OCI-LY3 (cell line): ENCODE measurements around the gene IL2RA.

ENCODE experiments used
- H2AFZ ChIP-seq: fragments of 200-600, 300-600 bp; shearing (Covaris generic); 2 replicates; pipeline ENCODE4 v1.6.0; 2014; ENCODE audit warnings: antibody characterized with exemption, low read depth, low read length
- H3K27ac ChIP-seq: fragments of 200-600, 300-600 bp; sonication (generic); 2 replicates; pipeline ENCODE4 v1.5.1; 2014; ENCODE audit warnings: mild to moderate bottlenecking, low read length, moderate library complexity, mixed read lengths
- H3K27me3 ChIP-seq: fragments of 200-600, 300-600 bp; sonication (generic); 2 replicates; pipeline ENCODE4 v1.6.1; 2014; ENCODE audit warnings: low read depth, low read length, mixed read lengths
- H3K36me3 ChIP-seq: fragments of 200-600, 300-600 bp; sonication (generic); replicated peaks from 2 replicates; pipeline ENCODE3; 2014; ENCODE audit warnings: low read depth, low read length, mixed read lengths
- H3K4me1 ChIP-seq: fragments of 300-600, 200-600 bp; sonication (generic); 2 replicates; pipeline ENCODE4 v1.6.1; 2014; ENCODE audit warnings: low read length, mixed read lengths
- H3K4me2 ChIP-seq: fragments of 200-600, 300-600 bp; sonication (generic); 2 replicates; pipeline ENCODE4 v1.6.1; 2014; ENCODE audit warnings: low read length, mixed read lengths
- H3K4me3 ChIP-seq: fragments of 300-600, 200-600 bp; sonication (generic); 2 replicates; pipeline ENCODE4 v1.5.1; 2014; ENCODE audit warnings: antibody characterized with exemption, mild to moderate bottlenecking, low read length, moderate library complexity
- H3K79me2 ChIP-seq: fragments of 300-600, 200-600 bp; shearing (Covaris generic); 2 replicates; pipeline ENCODE4 v1.6.1; 2014; ENCODE audit warnings: mild to moderate bottlenecking, low read length, mixed read lengths
- H3K9ac ChIP-seq: fragments of 300-600, 200-600 bp; shearing (Covaris generic); 2 replicates; pipeline ENCODE4 v1.6.0; 2014; ENCODE audit warnings: mild to moderate bottlenecking, low read length, moderate library complexity
- H3K9me3 ChIP-seq: fragments of 200-600, 300-600 bp; shearing (Covaris generic); 2 replicates; pipeline ENCODE4 v1.6.1; 2014; ENCODE audit warnings: low read length, mixed read lengths; ENCODE audit not compliant: insufficient read depth
- H4K20me1 ChIP-seq: fragments of 200-600, 300-600 bp; sonication (generic); 2 replicates; pipeline ENCODE4 v1.6.1; 2016; ENCODE audit warnings: low read length, mixed read lengths; ENCODE audit not compliant: insufficient read depth
- EZH2phosphoT487 ChIP-seq: fragments of 200-600 bp; shearing (Covaris generic); IDR thresholded peaks from 2 replicates; pipeline ENCODE4 v1.6.1; 2018; ENCODE audit warnings: antibody characterized with exemption, mixed run types, low read depth
- TF ChIP-seq, protein P1 (sequence below): fragments of 200-600, 300-600 bp; sonication (generic); IDR thresholded peaks from 2 replicates; pipeline ENCODE4 v1.5.1; 2014; ENCODE audit warnings: antibody characterized with exemption, low read length, low read depth

IL2RA gene

DNA sequence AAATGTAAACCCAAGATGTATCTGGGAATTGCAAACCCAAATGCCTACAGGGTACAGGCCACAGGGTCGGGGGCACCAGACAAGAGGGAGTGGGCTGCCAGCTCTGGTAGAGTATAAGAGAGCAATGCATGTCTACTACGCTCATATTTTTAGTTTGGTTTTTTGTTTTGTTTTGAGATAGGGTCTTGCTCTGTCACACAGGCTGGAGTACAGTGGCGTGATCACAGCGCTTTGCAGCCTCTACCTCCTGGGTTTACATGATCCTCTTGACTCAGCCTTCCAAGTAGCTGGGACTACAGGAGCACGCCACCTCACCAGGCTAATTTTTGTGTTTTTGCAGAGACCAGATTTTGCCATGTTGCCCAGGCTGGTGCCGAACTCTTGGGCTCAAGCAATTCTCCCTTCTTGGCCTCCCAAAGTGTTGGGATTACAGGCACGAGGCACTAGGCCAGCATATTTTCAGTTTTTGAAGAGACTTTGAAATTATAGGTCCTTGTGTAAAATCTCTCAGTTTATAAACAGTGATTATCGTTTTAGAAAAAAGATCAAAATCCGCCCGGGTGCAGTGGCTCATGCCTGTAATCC is 73.7 kb downstream of the IL2RA start:
- Histone ChIP-seq H3K9ac (peak overlapping the region; percentile 10; the same call in 1 of the 2 replicates), H4K20me1 (no peaks in the 10 kb centered on the region), H2AFZ (peak overlapping the region; percentile 99), H3K4me2 (peak overlapping the region; percentile 52; the same call in 1 of the 2 replicates), H3K4me1 (peaks cover 10% of the 10 kb centered on the region), H3K79me2 (no peaks in the 10 kb centered on the region), H3K36me3 (no peaks in the 10 kb centered on the region), H3K9me3 (peaks cover 3% of the 10 kb centered on the region; the same call in 1 of the 2 replicates), H3K27me3 (no peaks in the 10 kb centered on the region), H3K27ac (peak overlapping the region; percentile 21; the same call in 1 of the 2 replicates), H3K4me3 (peak overlapping the region; percentile 26; the same call in 1 of the 2 replicates)
- TF ChIP-seq, protein P1, sequence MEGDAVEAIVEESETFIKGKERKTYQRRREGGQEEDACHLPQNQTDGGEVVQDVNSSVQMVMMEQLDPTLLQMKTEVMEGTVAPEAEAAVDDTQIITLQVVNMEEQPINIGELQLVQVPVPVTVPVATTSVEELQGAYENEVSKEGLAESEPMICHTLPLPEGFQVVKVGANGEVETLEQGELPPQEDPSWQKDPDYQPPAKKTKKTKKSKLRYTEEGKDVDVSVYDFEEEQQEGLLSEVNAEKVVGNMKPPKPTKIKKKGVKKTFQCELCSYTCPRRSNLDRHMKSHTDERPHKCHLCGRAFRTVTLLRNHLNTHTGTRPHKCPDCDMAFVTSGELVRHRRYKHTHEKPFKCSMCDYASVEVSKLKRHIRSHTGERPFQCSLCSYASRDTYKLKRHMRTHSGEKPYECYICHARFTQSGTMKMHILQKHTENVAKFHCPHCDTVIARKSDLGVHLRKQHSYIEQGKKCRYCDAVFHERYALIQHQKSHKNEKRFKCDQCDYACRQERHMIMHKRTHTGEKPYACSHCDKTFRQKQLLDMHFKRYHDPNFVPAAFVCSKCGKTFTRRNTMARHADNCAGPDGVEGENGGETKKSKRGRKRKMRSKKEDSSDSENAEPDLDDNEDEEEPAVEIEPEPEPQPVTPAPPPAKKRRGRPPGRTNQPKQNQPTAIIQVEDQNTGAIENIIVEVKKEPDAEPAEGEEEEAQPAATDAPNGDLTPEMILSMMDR = no peak
- no peak for TF ChIP-seq EZH2phosphoT487

DNA sequence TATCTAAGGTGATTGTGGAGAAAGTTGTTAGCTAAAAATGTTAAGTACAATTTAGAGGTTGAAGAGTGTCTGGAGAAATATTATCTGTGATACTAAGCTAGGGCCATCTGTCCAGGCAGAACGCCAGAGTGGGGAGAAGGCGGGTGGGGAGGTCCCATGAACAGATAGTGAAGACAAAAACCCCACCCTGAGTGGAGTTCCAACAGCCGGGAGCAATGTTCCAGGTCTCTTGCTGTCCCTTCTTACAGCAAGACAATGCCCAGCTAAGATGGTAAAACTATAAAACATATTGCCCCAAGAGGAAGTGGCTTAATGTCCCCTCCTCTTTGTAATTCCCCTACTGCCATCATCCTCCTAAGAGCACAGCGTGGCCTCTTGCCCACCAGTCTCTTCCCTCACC is 74.4 kb downstream of the IL2RA start:
- Histone ChIP-seq H3K4me1 (peaks cover 10% of the 10 kb centered on the region), H3K27me3 (no peaks in the 10 kb centered on the region), H3K36me3 (no peaks in the 10 kb centered on the region), H3K27ac (peak overlapping the region; percentile 21; the same call in 1 of the 2 replicates), H3K9ac (peak overlapping the region; percentile 10; the same call in 1 of the 2 replicates), H4K20me1 (no peaks in the 10 kb centered on the region), H3K9me3 (peaks cover 3% of the 10 kb centered on the region; the same call in 1 of the 2 replicates), H2AFZ (peak overlapping the region; percentile 99), H3K79me2 (no peaks in the 10 kb centered on the region), H3K4me3 (peak overlapping the region; percentile 26; the same call in 1 of the 2 replicates), H3K4me2 (peak overlapping the region; percentile 52)
- TF ChIP-seq, protein P1 = no peak
- no peak for TF ChIP-seq EZH2phosphoT487

DNA sequence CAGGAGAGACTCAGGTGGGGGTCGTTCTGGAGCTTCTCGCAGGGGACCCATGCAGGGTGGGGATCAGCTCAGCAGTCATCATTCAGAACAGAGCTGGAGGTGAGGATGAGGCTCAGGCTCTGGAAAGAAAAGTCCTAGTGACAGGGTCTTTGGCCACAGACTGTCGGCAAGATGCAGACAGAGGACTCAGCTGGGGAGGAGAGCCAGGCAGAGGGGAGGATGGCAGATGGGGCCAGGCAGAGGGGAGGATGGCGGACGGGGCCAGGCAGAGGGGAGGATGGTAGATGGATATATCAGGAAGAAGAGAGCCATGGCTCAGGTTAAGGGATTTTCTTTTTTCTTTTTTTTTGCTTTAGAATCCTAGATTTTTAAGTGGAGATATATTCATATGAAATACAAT is 77.1 kb downstream of the IL2RA start:
- Histone ChIP-seq H3K27me3 (no peaks in the 10 kb centered on the region), H3K4me1 (peaks cover 10% of the 10 kb centered on the region), H4K20me1 (no peaks in the 10 kb centered on the region), H3K27ac (no peak overlapping the region), H3K36me3 (no peaks in the 10 kb centered on the region), H3K79me2 (no peaks in the 10 kb centered on the region), H3K4me2 (no peak overlapping the region), H3K4me3 (no peak overlapping the region), H3K9ac (no peak overlapping the region), H3K9me3 (no peaks in the 10 kb centered on the region), H2AFZ (no peak overlapping the region)
- no peak for TF ChIP-seq EZH2phosphoT487
- TF ChIP-seq, protein P1 = no peak

DNA sequence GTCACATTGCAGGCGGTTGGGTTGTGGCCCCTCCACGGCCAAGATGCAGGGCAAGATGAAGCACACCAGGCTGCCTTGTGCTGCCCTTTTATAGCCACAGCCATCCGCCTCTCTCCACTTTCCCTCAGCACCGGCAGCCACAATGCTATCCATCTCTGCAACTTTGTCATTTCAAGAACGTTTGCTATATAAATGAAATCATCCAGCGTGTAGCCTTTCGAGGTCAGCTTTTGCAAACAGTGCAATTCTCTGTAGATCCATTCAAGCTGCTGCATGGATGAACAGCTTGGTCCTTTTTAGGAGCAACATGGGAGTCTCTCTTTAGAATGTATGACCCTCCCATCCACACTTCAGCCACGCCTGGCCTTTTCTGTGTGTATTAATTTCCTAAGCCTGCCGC is 78.4 kb downstream of the IL2RA start:
- Histone ChIP-seq H3K79me2 (no peaks in the 10 kb centered on the region), H3K27me3 (no peaks in the 10 kb centered on the region), H2AFZ (no peak overlapping the region), H3K4me3 (no peak overlapping the region), H3K4me2 (no peak overlapping the region), H3K9me3 (no peaks in the 10 kb centered on the region), H3K36me3 (no peaks in the 10 kb centered on the region), H3K9ac (no peak overlapping the region), H3K27ac (no peak overlapping the region), H3K4me1 (peaks cover 10% of the 10 kb centered on the region), H4K20me1 (no peaks in the 10 kb centered on the region)
- TF ChIP-seq, protein P1 = no peak
- no peak for TF ChIP-seq EZH2phosphoT487
